AG09309 (cell line): ENCODE measurements around the gene ARHGAP18.

Source experiments
- DNase-seq: peaks from one replicate; pipeline ENCODE4 v3.0.0-alpha.2; 2010; ENCODE audit warnings: low read depth
- H3K4me3 ChIP-seq: 2 replicates; pipeline ENCODE4 v1.5.1; 2011; ENCODE audit warnings: mild to moderate bottlenecking, low read depth, low read length, moderate library complexity; ENCODE audit not compliant: control insufficient read depth
- CTCF ChIP-seq: IDR thresholded peaks from 2 replicates; pipeline ENCODE4 v1.5.1; 2011; ENCODE audit warnings: mild to moderate bottlenecking, low read depth, low read length, inconsistent platforms; ENCODE audit not compliant: insufficient read depth, control insufficient read depth; ENCODE audit errors: missing control alignments

ARHGAP18 gene

GRCh38 chr6:129597023-129597713 is 112.8 kb downstream of the ARHGAP18 start:
- no peak for DNase-seq
- TF ChIP-seq CTCF, result no peak

GRCh38 chr6:129596522-129596921 is 113.5 kb downstream of the ARHGAP18 start:
- no peak for TF ChIP-seq CTCF
- no peak overlapping the region for H3K4me3 ChIP-seq
- no peak for DNase-seq

More at GRCh38 chr6:129597023-129597713, 112.8 kb downstream of the ARHGAP18 start:
- H3K4me3 ChIP-seq, result no peak overlapping the region

GRCh38 chr6:129593233-129593564 is 116.8 kb downstream of the ARHGAP18 start:
- DNase-seq, result no peak
- TF ChIP-seq CTCF, result no peak
- H3K4me3 ChIP-seq, result no peak overlapping the region

- no peak for TF ChIP-seq CTCF
Measured at GRCh38 chr6:129592516-129593232, 117.3 kb downstream of the ARHGAP18 start.

GRCh38 chr6:129590408-129591022 is 119.5 kb downstream of the ARHGAP18 start:
- DNase-seq, result peak; percentile 85
- TF ChIP-seq CTCF, result no peak
- H3K4me3 ChIP-seq, result no peak overlapping the region

More at GRCh38 chr6:129592516-129593232, 117.3 kb downstream of the ARHGAP18 start:
- DNase-seq, result no peak
- no peak overlapping the region for H3K4me3 ChIP-seq

GRCh38 chr6:129586815-129587214 is 123.2 kb downstream of the ARHGAP18 start:
- no peak overlapping the region for H3K4me3 ChIP-seq
- no peak for DNase-seq
- no peak for TF ChIP-seq CTCF
